HG02588 (cell line): ENCODE measurements around the gene SLC40A1.

Experiments
- ATAC-seq: cut with Tn5 transposase; IDR thresholded peaks from one replicate; pipeline ENCODE4 v1.9.1; 2021; ENCODE audit warnings: mild to moderate bottlenecking, moderate library complexity; ENCODE audit not compliant: unreplicated experiment

The SLC40A1 gene

DNA sequence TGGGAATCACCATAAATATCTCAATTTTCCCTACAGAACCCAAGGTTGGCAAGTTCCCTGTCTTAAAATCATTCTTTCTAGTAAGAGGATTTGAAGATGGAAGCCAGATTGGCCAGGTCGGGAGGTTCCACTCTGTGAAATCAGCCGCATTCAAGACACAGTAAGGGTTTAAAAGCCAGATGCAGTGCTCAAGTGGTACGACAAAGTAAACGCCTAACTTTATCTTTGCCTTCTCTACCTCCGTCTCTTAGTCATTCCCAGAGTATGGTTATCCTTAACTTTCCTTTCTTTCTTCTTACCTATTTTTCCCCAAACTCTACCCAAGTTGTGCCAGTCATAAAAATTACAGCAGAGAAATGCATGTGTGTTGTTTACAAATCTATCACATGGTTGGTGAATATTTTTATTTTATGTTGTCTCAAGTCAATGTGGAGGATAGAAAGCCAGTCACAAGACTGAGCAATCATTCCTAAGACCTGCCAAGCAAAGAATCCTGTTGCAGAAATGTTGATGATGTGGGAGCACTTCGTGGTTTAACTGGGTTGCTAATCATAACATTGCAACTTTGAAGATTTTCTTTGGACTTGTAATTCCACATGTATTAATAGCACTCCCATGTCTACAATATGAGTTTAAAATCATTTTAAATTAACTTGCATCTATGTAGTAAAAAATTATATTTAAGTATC is 62.6 kb downstream of the SLC40A1 start:
- no peak for ATAC-seq

DNA sequence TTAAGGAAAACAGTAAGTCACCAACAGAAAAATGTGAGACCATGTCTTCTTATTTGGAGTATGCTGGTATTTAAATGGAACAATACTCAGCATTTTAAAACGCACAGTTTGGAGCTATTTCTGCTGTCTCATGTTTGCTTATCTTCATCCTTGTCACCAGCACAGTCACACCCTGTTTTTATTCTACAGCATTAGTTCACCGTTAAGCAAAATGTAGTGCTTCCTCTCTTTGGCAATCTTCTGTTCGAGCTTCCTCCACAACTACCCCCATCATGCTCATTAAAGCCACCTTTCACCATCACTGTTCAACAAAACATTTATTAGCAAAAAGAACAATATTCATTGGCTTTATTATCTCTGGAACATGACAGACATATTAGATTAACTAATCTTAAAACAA is 64.0 kb downstream of the SLC40A1 start:
- no peak for ATAC-seq

DNA sequence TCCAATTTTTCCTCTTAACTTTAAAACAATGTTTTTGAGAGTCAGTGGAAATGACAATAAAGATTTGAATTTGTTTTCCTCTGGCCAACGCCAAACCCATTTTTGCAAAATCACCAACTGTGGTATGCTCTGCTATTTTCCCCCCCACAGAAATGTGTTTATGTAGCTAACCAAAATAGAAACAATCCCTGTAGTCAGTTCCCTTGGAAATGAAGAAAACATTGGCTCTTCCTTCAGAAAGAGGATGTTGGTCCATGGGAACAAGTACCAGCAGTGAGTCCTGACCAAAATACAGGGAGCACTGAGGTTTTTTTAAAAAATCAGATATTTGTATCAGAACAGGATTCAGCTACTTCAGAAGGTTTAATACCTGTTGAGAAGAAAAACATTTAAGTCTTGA is 65.3 kb downstream of the SLC40A1 start:
- no peak for ATAC-seq

DNA sequence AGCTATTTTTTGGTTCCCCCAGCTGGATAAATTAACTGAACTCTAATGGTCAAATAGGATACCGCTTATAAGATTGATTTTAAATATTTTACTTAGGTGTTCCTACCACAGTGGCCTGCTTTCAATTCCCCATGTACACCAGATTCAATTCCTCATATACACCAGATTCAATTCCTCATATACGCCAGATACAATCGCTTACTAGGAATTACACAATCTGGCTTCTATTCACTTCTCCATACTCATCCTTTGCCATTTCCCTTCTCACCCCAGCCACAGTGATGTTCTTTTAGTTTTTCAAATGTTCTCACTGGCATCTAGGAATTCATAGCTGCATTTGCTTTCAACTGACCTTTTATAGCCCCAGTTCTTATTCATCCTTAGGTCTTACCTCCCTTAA is 66.5 kb downstream of the SLC40A1 start:
- ATAC-seq: no peak

DNA sequence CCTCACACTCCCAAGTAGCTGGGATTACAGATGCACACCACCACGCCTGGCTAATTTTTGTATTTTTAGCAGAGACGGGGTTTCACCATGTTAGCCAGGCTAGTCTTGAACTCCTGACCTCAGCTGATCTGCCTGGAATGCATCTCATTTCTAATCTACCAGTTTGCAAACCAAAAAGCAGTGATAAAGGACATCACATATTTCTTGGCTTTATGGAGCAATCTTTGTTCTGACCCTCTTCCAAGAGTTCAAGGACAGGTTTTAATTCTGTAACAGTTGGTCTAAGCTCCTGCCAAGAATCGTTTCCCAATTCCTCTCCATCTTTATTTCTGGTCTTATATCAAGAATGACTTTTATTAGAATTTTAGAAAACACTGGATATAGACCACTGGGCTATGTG is 67.7 kb downstream of the SLC40A1 start:
- ATAC-seq: no peak

DNA sequence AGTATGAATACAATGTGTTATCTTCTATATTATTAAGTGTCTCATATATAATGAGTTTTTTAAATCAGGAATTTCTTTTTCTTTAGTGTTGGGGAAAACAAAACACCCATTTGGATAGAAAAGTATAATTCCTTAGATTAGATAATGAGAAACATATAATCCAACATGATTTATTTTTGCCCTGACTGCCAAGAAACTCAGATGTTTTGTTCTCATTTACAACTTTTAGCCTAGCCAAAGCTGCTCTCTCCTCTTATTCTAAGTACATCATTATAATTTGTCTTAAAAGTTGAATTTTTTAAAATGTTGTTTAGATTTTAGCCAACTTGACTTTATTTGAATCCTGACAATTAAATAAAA is 68.6 kb downstream of the SLC40A1 start:
- ATAC-seq: no peak

DNA sequence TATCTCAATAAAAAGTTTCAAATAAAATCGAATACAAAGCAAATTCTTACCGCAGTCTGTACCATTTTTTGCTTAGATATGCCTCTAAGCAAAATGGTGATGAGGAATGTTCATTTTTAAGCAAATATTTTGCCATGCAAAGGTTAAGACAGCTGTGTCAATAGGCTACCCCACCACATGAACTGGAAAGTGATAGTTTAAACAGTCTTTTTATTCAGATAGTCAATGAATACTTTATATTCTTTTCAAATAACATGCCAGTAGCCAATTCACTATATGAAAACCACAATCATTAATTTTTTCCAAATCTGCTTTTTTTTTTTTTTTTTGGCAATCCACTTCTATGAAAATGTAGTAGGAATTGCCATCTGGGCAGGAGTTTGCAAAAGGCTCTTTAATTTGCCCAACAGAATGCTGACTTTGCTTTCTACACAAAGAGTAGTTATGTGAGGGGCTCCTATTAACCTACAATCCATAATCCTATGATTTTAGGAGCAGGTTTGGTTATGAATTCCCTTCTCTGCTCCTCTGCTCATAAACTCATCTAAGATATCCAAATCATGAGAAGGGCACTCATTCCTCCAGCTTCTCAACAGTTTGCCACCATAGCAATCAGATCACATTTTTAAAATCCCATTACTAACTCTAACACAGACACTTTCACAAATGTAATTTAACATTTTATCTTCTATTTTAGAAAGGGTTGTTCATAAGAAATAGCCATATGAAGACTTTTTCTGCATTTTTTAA is 69.2 kb downstream of the SLC40A1 start:
- ATAC-seq: no peak
